Measurements from ENCODE around the gene DPP8.
A peak's percentile ranks its signal among the peaks of the same experiment; 100 is the strongest.

Gene DPP8

GRCh38 chr15:65423976-65424679 lies 93.4 kb downstream of the DPP8 start:
- no peak for DNase-seq (ENCODE audit: low spot score)

DNA sequence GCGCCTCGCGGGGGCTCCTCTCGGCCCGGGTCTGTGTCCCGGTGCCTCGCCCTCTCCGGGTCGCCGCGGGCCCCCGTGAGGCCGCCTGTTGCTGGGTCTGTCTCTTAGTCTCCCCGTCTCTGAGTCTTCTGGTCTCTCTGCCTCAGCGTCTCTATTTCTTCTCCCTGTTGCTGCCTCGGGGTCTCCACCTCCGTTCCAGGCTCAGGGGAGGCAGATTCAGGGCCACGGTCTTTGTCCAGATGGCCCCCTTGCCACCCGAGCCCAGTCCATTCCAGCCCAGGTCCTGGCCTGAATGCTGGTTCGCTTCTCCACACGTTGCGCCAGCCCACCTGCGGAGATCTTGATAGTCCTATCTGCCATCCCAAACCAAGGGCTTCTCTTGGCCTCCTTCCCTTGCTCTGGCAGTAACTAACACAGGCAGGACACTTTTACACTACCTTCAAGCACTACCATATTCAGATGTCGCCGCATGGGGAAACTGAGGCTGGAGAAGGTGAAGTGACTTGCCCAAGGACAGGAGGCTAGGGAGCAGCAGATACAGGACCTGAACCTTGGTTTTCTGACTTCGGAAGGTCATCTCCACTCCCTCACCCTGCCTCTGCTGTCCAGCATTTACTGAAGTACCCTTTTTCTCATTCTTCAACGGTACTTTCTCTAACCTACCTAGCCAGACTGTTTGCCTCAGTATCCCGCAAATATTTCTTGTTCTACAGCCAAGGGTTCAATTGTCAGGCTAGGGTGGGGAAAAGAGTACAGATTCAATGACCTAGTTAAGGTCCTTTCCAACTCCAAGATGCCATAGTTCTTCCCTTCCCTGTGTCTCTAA lies 94.1 kb downstream of the DPP8 start:
- no peak for DNase-seq (ENCODE audit: low spot score)

GRCh38 chr15:65421360-65422215 lies 95.9 kb downstream of the DPP8 start:
- DNase-seq (ENCODE audit: low spot score): peak; percentile 19

GRCh38 chr15:65420975-65421359 lies 96.5 kb downstream of the DPP8 start:
- DNase-seq (ENCODE audit: low spot score): no peak

DNA sequence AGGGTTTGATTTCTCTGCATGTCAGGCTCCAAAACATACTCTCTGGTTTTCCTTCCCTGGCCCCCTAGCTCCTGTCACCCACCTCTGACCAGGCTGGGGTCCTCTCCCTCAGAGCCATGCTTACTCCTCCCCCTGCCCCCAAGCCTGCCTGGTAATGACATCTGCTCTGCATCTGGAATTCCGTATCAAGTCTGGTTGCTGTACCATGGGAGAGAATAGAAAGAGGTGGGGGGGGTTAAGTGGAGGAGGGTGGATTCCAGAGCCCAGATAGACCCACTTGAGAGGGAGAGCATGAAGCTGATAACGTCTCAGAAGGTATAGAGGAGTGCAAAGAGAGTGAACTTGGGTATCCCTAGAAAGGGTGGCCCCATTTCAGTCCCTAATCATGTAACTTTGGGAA lies 98.9 kb downstream of the DPP8 start:
- DNase-seq (ENCODE audit: low spot score): no peak

DNA sequence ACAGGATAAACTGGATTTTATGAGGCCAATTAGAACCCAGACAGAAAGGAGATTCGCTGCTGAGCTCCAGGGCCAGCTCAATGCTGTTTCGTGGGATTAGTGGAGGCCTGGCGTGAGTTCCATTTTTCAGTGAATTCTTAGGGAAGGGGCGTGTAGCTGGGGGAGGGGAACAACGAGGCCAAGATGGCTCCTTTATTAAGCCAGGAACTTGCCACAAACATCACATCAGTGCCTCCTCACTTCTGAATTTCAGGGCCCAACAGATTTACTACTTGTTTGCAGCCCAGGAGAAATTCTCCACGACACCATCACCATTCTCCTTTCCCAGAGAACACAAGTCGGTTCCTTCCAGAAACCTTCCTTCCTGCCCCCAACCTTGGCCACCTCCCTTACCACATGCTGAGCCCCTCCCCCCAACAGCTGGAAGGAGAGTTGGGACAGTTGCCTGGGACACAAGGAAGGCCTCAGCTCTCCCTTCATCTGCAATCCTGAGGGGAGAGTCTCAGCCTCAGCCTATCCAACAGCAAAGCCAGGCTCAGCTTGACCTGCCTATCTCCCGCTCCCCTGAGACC lies 100.6 kb downstream of the DPP8 start:
- DNase-seq (ENCODE audit: low spot score): peak; percentile 13

DNA sequence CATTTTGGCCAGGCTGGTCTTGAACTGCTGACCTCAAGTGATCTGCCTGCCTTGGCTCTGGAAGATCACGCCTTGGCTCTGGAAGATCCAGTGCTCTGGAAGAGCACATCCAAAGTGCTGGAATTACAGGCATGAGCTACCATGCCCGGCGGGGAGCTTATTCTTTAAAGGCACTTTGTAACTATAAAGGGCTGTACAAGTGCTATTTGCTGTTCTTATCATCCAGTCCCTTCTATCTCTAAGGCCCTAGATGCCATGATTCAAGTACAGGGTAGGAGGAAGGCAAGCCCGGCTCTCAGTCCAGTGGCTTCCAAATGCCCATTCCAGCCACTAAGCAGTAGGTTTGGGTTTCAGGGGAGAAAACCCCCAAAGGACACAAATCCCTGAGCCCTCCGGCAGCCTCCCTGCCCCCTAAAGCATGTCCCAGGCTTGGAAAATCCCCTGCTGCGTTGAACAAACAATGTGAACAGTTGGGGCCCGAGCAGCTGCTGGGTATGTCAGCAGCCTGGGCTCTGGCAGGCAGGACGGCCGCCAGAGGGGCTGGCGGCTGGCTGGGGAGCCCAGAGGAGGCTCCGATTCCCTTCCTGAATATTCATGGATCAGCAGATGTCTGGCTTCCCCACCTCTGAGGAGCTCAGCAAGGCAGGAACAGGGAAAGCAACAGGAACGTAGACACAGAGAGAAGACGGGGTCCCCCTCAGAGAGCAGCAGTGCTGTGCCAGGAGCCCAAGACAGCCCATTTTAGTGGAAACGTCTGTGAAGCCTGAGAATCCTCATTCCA lies 102.5 kb downstream of the DPP8 start:
- DNase-seq (ENCODE audit: low spot score): peak; percentile 45

DNA sequence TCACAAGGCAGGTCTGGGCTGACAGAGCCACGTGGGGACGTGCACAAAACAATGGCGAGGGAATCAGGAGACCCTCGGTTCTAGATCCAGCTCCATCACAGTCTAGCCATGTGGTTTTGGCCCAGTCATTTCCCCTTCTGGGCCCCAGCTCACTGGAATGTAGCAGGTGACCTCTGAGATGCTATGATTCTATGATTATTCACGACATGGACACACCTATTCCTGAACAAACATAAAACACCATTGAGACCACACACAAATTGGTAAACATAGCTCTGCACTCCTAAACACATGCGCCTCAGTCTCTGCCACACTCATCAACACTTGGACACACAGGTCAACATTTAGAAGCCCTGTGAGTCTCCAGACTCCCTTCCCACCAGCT lies 103.7 kb downstream of the DPP8 start:
- no peak for DNase-seq (ENCODE audit: low spot score)

DNA sequence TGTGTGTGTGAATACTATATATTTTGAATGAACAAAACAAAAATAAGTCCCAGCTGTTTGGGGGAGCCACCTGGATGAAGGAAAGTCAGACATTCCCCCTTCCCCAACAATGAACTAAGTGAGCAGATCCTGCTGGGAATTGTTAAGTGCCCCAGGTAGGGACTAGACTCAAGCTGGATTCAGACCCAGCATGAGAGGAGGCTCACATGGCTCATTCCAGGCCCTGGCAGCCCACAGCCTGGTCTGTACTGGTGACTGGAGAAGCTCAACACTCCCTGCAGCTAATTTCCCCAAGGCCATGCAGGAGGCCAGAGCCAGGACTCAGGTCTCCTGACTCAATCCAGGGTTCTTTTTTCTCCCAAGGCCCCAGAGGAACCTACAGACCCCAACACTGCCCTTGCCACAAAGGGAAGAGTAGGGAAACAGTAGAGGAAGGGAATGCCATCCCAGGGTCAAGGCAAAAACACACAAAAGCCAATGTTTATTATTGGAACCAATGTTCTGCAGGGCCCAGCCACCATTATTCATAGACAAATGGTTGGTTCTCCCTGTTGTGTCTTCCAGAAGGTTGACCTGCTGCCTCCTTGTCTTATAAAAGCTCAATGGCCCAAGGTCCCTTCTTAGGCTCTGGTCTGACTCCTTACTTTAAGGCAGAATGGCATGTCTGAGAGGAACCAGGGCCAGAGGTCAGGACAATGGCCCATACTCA lies 104.3 kb downstream of the DPP8 start:
- DNase-seq (ENCODE audit: low spot score): no peak

DNA sequence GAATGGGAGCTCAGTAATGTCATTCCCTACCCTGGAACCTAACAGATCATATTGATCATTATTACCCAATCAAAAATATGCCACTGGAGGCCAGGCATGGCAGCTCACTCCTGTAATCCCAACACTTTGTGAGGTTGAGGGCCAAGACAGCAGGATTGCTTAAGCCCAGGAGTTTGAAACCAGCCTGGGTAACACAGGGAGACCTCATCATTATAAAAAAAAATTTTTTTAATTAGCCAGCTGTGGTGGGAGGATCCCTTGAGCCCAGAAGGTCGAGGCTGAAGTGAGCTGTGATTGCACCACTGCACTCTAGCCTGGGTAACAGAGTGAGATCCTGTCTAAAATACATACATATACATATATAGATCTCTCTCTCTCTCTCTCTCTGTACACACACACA lies 104.9 kb downstream of the DPP8 start:
- DNase-seq (ENCODE audit: low spot score): no peak

DNA sequence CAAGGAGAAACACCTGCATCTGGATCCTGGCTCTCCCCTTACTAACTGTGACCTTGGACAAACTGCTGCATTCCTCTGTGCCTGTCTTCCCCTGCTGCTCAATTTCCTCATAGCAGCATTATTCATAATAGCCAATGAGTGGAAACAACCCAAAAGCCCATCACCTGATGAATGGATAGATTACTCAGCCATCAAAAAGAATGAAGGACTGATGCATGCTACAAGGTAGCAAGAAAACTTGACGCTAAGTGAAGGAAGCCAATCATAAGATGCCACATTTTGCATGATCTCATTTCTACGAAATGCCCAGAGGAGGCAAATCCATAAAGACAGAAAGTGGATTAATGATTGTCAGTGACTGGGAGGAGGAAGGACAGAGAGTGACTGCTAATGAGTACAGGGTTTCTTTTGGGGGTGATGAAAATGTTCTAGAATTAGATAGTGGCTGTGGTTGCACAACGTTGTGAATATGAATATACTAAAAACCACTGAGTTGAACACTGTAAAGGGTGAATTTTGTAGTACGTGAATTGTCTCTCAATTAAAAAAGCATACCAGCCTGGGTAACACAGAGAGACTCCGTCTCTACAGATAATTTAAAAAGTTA lies 105.9 kb downstream of the DPP8 start:
- DNase-seq (ENCODE audit: low spot score): no peak

- DNase-seq (ENCODE audit: low spot score): no peak
Observed at GRCh38 chr15:65410972-65411371, 106.5 kb downstream of the DPP8 start.

GRCh38 chr15:65410036-65410435 lies 107.5 kb downstream of the DPP8 start:
- DNase-seq (ENCODE audit: low spot score): no peak

GRCh38 chr15:65409036-65409631 lies 108.4 kb downstream of the DPP8 start:
- no peak for DNase-seq (ENCODE audit: low spot score)

GRCh38 chr15:65408324-65409035 lies 109.0 kb downstream of the DPP8 start:
- DNase-seq (ENCODE audit: low spot score): no peak

- DNase-seq (ENCODE audit: low spot score): no peak
Observed at GRCh38 chr15:65406424-65407000, 111.0 kb downstream of the DPP8 start.

- no peak for DNase-seq (ENCODE audit: low spot score)
Observed at GRCh38 chr15:65405791-65406423, 111.6 kb downstream of the DPP8 start.

DNA sequence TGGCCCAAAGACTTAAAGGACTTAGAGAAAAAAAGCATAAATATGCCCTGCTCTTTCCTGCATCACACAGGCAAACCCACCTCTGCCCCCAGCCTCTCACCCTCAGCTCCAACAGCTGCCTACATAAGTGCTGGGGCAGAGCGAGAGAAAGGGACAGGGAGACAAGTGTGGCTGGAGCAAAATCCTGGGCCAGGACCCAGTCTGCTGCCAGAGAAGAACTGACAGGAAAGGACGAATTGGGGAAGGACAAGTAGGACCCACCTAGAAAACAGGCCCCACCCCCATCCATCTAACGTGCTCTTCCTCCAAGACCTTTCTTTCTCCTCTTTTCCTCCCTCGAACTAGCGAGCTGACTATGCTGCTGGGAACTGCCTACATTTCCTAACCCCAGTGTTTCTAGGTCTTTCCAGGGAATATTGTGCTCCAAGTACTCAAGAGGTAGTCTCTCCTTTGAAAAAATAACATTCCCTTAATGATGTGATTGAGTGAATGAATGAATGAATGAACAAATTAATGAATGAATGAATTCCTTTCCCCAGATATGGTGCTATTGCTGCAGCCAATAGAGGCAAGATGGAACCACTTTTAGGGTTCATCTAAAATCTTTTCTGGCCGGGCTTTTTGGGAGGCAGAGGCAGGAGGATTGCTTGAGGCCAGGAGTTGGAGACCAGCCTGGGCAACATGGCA lies 113.2 kb downstream of the DPP8 start:
- no peak for DNase-seq (ENCODE audit: low spot score)
